HG03025 (cell line): Measurements from ENCODE around the gene ABCG1.

Experiments
- ATAC-seq: cut with Tn5 transposase; IDR thresholded peaks from one replicate; pipeline ENCODE4 v1.9.1; 2021; ENCODE audit warnings: mild to moderate bottlenecking, moderate library complexity; ENCODE audit not compliant: unreplicated experiment, low FRiP score

ABCG1 gene

DNA sequence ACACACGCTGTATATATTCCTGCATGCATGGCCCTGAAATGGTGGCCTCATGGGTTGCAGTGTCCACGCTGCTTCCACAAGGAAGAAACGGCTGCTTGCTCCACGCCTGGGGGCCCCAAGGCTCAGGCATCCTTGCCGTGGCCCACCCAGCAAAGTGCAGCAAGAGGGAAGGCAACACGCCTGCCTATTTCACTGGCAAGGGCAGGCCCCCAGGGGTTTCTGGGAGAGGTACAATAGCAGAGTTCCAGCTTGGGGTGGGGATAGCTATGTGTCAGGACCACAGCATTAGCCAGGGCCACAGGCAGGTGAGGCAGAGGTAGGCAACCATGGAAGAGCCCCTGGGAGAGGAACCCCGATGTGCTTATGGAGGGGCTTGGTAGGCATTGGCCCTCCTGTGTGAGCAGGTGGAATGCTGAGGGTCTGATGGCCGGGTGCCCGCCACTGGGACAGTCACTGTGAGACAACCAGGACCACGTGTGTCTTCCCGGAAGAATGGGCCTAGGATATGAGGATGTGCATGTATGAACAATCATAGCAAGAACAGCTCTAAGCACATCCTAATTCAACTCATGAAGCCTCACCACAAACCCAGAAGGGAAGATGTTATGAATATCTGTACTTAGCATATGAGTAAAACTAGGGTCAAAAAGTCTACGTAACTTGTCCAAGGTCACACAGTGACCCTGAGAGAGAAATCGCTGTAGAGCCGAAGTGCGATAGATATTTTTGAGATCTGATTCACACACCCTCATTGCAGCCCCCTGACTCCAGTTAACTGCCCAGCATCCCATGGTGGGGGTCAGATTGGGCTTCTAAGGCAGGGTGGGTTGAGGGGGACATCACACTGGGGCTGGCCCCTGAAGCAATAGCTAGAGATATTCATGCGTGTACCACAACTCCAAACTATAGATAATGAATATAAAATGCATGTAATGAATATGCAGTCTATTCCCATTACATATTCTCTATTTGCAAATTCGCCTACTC, 120.1 kb downstream of the ABCG1 start:
- ATAC-seq = no peak

- ATAC-seq = no peak
These were observed 121.5 kb downstream of the ABCG1 start for GRCh38 chr21:42340187-42341050.

- ATAC-seq = no peak
These were observed 123.0 kb downstream of the ABCG1 start for GRCh38 chr21:42341776-42342542.

GRCh38 chr21:42343101-42343500, 124.2 kb downstream of the ABCG1 start:
- no peak for ATAC-seq

DNA sequence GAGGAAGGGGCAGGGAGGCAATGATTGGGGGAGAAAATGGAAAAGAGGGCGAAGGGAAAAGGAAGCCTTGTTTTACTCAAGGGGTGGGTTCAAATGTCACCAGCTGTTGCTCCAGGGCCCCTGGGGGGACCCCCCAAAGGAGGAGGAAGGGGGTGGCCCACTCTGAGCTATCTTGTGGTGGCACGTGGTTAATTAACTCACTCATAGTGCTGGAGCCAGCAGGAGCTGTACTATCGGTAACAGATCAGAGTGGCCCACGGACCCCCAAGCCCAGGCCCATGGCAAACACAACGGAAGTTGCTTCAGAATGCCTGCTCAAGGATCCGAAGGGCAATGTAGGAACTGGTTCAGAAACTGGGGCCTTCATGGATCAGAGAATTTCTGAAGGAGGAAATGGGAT, 124.6 kb downstream of the ABCG1 start:
- no peak for ATAC-seq

GRCh38 chr21:42343963-42344510, 125.1 kb downstream of the ABCG1 start:
- no peak for ATAC-seq

- ATAC-seq = no peak
These were observed 125.7 kb downstream of the ABCG1 start for GRCh38 chr21:42344631-42345030.

DNA sequence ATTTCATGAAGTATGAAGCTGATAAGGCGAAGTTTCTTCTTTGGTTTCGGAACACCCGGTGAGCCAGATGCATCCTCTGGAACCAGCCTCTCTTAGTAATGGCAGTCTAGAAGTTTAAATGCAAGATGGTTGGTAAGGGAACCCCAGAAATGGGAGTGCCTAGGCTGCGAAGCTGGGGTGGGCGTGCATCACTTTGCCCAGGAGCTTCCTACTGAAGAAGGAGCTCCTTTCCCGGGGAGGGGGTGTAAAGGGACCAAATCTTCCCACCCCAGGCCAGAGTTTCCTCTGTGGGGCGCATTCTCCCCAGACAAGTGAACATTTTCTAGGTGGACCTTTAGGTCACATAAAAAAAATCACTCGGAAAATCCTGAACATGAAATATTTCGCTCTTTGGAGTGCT, 127.5 kb downstream of the ABCG1 start:
- no peak for ATAC-seq
